Spleen (tissue), 13 donors: ENCODE measurements around the gene NFAT5. TPM values are rescaled to one million over a fixed set of nuclear protein-coding genes. Genes with fewer than 3 reads are reported as not detected.
"Not testable (repeated sequence)": the region's sequence is repeated elsewhere in the genome, so short reads cannot be mapped to it uniquely, and the experiment has no call there.

Source experiments
- DNase-seq: peaks from one replicate; pipeline ENCODE4 v3.0.0-alpha.2; 2020
- H3K27ac ChIP-seq, 8 donors: fragments of 200-600 bp; sonication (generic) in 7 of 8; 1 replicate in 4 of 8; 2 replicates in 4 of 8; pipeline versions ENCODE4 v1.5.0 to v1.8.0; 2016 to 2021; ENCODE audit warnings: inconsistent platforms in 4 of 8, mild to moderate bottlenecking in 4 of 8, moderate library complexity in 1 of 8
- H3K27me3 ChIP-seq, 7 donors: fragments of 200-600 bp; sonication (generic) in 6 of 7; replicated peaks in 1 of 7; 1 replicate in 4 of 7; 2 replicates in 3 of 7; pipeline versions ENCODE4 v1.5.0 to v1.8.0; 2016 to 2021; ENCODE audit warnings: inconsistent platforms in 3 of 7, mild to moderate bottlenecking in 1 of 7
- H3K36me3 ChIP-seq, 6 donors: fragments of 200-600 bp; sonication (generic) in 5 of 6; 1 replicate in 4 of 6; 2 replicates in 2 of 6; pipeline versions ENCODE4 v1.5.0 to v1.8.0; 2016 to 2021; ENCODE audit warnings: inconsistent platforms in 2 of 6
- H3K4me1 ChIP-seq, 6 donors: fragments of 200-600 bp; sonication (generic) in 5 of 6; 1 replicate in 3 of 6; 2 replicates in 3 of 6; pipeline versions ENCODE4 v1.5.0 to v1.8.0; 2016 to 2021; ENCODE audit warnings: inconsistent platforms in 3 of 6
- H3K4me3 ChIP-seq, 8 donors: fragments of 200-600 bp; sonication (generic) in 7 of 8; 1 replicate in 4 of 8; 2 replicates in 4 of 8; pipeline versions ENCODE4 v1.5.0 to v1.8.0; 2016 to 2021; ENCODE audit warnings: inconsistent platforms in 4 of 8, mild to moderate bottlenecking in 4 of 8, moderate library complexity in 2 of 8
- H3K9me3 ChIP-seq, 8 donors: fragments of 200-600 bp; sonication (generic) in 7 of 8; 1 replicate in 4 of 8; 2 replicates in 4 of 8; pipeline versions ENCODE4 v1.5.0 to v1.8.0; 2016 to 2021; ENCODE audit warnings: inconsistent platforms in 4 of 8
- POLR2A ChIP-seq, 3 donors: fragments of 450-650 bp; IDR thresholded peaks; one replicate each; pipeline ENCODE4 v1.5.1; 2017; ENCODE audit warnings: antibody characterized with exemption in 3 of 3, mild to moderate bottlenecking in 1 of 3
- POLR2AphosphoS5 ChIP-seq, 3 donors: sonication (generic); formaldehyde crosslinking; IDR thresholded peaks; one replicate each; pipeline ENCODE4 v1.5.1; 2017; ENCODE audit warnings: antibody characterized with exemption in 3 of 3
- WGBS, 5 donors: extraction: QIAGEN DNeasy Blood & Tissue Kit in 3 of 5; methylation state at CpG; one replicate each; pipeline versions ENCODE4 v1.1.5 to v1.1.7; 2013 to 2018; 5-methylcytosine and 5-hydroxymethylcytosine counted together
- intact Hi-C: fragments of 100-400 bp; cut with DNase I; formaldehyde crosslinking; loops from one replicate; pipeline ENCODE4 v1.15.0; 2023; ENCODE audit warnings: low total_unique reads
- long read RNA-seq, 2 donors: transcript quantifications; one replicate each; lab custom pipeline, GENCODE V29; 2026
- polyA plus RNA-seq, 3 donors: library from polyadenylated mRNA; stranded (reverse); fragments of 200-250 nt; gene quantifications; one replicate each; pipeline ENCODE4 v1.2.1, GENCODE V29; 2013
- total RNA-seq, 7 donors: library from RNA; depleted of rRNA in 3 of 7; stranded (reverse); fragments of >200 nt in 3 of 7; fragmentation: NEBNext Ultra II Directional in 4 of 7; extraction: Animal tissue kit (Norgen Biotek cat#: 25700) in 4 of 7; gene quantifications; one replicate each; pipeline versions ENCODE4 v1.1.0 to v1.2.1, GENCODE V29; 2016 to 2021
- TF ChIP-seq, protein P1 (sequence below), 11 experiments: fragments of 200-600 bp in 7 of 11; fragments of 450-650 bp in 4 of 11; sonication (generic) in 4 of 11; IDR thresholded peaks in 8 of 11; conservative IDR thresholded peaks in 3 of 11; 1 replicate in 7 of 11; 2 replicates in 4 of 11; pipeline versions ENCODE4 v1.4.0 to v1.8.0; 2016 to 2021; ENCODE audit warnings: antibody characterized with exemption in 11 of 11, inconsistent platforms in 4 of 11, mild to moderate bottlenecking in 1 of 11
- donor health status: healthy with polysubstance abuse.
- donor health status: DM: no; HTN: no; CAD: no; lungs with moderate emphysema.
- donor health status: DM: no; HTN: no; CAD: no.
- donor health status: Bipolar disorder and iron deficiency.
- donor health status: healthy.
- donor health status: DM: no; HTN: no; CAD: no.
- donor health status: DM: yes; HTN: yes; CAD: no.

Gene NFAT5, protein sequence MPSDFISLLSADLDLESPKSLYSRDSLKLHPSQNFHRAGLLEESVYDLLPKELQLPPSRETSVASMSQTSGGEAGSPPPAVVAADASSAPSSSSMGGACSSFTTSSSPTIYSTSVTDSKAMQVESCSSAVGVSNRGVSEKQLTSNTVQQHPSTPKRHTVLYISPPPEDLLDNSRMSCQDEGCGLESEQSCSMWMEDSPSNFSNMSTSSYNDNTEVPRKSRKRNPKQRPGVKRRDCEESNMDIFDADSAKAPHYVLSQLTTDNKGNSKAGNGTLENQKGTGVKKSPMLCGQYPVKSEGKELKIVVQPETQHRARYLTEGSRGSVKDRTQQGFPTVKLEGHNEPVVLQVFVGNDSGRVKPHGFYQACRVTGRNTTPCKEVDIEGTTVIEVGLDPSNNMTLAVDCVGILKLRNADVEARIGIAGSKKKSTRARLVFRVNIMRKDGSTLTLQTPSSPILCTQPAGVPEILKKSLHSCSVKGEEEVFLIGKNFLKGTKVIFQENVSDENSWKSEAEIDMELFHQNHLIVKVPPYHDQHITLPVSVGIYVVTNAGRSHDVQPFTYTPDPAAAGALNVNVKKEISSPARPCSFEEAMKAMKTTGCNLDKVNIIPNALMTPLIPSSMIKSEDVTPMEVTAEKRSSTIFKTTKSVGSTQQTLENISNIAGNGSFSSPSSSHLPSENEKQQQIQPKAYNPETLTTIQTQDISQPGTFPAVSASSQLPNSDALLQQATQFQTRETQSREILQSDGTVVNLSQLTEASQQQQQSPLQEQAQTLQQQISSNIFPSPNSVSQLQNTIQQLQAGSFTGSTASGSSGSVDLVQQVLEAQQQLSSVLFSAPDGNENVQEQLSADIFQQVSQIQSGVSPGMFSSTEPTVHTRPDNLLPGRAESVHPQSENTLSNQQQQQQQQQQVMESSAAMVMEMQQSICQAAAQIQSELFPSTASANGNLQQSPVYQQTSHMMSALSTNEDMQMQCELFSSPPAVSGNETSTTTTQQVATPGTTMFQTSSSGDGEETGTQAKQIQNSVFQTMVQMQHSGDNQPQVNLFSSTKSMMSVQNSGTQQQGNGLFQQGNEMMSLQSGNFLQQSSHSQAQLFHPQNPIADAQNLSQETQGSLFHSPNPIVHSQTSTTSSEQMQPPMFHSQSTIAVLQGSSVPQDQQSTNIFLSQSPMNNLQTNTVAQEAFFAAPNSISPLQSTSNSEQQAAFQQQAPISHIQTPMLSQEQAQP (N-terminal part only)
- total RNA-seq (10 to 100 TPM; 50.5 to 96.8 (median 60.9) TPM), polyA plus RNA-seq (1 to 10 TPM in 2 of 3 donors, under 1 TPM in 1; 0.79 to 4.8 (median 1.0) TPM)
- long read RNA-seq, donor 1, partial matches to known transcripts: 0 of 1 reads
- long read RNA-seq, donor 1, other reads (novel, unspliced or antisense): 0 of 1 reads
- long read RNA-seq, donor 2: 0 reads

DNA sequence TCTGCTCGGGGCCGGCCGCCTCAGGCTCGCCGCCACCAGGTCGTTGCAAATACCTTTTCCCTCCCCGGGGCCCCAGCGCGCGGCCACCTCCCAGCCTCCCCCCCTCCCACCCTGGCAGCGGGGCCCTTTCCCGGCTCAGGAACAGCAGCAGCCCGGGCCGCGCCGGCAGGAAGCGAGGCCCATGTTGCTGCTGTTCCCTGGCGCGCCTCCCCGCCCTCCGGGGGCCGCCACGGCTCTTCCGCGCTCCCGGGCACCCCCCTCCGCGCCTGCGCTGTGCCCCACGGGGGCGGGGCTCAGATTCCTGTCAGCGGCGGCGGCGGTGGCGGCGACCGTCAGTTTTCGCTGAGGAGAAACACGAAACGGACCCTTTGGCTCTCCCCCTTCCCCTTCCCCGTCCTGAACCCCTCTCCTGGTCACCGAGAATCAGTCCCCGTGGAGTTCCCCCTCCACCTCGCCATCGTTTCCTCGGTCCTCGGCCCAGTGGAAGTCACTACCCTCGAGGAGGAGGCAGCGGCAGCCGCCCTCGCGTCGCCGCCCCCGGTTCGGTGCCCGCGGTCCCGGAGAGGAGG lies at the start of gene NFAT5:
TSS of gene NFAT5 (plus strand) at position 296 of the 569 bp plus-strand sequence. CDS start 336 bp downstream, outside the sequence.
- intact Hi-C loops: loop anchor here (10.0 kb wide), 2 partner anchors 141 to 171 kb away; partner anchors contain the start of gene CYB5B
- H3K9me3 ChIP-seq: no peaks in the 10 kb centered on the region

DNA sequence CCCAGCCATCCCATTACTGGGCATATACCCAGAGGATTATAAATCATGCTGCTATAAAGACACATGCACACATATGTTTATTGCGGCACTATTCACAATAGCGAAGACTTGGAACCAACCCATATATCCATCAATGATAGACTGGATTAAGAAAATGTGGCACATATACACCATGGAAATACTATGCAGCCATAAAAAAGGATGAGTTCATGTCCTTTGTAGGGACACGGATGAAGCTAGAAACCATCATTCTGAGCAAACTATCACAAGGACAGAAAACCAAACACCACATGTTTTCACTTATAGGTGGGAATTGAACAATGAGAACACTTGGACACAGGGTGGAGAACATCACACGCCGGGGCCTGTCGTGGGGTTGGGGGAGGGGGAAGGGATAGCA lies 47.9 kb upstream of the NFAT5 start:
- intact Hi-C loops, H3K27ac ChIP-seq, H3K27me3 ChIP-seq, H3K4me1 ChIP-seq, H3K9me3 ChIP-seq, H3K4me3 ChIP-seq, DNase-seq, H3K36me3 ChIP-seq: not testable (repeated sequence)
- WGBS, 5 donors: 95 to 100% (median 98%) methylated on average over 5 to 6 of the region's 6 CpGs

More for the DNA sequence above, at the start of gene NFAT5:
- peaks cover 31 to 67% (median 58%) of the 10 kb centered on the region in 6 donors for H3K4me1 ChIP-seq
- no peaks in the 10 kb centered on the region for H3K36me3 ChIP-seq
- TF ChIP-seq, protein P1, sequence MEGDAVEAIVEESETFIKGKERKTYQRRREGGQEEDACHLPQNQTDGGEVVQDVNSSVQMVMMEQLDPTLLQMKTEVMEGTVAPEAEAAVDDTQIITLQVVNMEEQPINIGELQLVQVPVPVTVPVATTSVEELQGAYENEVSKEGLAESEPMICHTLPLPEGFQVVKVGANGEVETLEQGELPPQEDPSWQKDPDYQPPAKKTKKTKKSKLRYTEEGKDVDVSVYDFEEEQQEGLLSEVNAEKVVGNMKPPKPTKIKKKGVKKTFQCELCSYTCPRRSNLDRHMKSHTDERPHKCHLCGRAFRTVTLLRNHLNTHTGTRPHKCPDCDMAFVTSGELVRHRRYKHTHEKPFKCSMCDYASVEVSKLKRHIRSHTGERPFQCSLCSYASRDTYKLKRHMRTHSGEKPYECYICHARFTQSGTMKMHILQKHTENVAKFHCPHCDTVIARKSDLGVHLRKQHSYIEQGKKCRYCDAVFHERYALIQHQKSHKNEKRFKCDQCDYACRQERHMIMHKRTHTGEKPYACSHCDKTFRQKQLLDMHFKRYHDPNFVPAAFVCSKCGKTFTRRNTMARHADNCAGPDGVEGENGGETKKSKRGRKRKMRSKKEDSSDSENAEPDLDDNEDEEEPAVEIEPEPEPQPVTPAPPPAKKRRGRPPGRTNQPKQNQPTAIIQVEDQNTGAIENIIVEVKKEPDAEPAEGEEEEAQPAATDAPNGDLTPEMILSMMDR (IDR thresholded peaks at IDR 0.05 in 8 of 11, conservative IDR thresholded peaks at IDR 0.05 in 3 of 11): peak in 2 of 11 experiments; percentile 20 to 21
- TF ChIP-seq POLR2A (IDR thresholded peaks at IDR 0.05) (peak; percentile 41 to 99 (median 90)), POLR2AphosphoS5 (IDR thresholded peaks at IDR 0.05) (peak; percentile 96)
- H3K27me3 ChIP-seq: no peaks in the 10 kb centered on the region
- 0 to 1% (median 1%) methylated on average over 19 to 60 of the region's 60 CpGs for WGBS, 5 donors
- peak; percentile 97 for DNase-seq
- H3K4me3 ChIP-seq: peak within 1 kb of the TSS; percentile 59 to 92 (median 84)
- peak within 1 kb of the TSS; percentile 93 to 99 (median 98) for H3K27ac ChIP-seq

DNA sequence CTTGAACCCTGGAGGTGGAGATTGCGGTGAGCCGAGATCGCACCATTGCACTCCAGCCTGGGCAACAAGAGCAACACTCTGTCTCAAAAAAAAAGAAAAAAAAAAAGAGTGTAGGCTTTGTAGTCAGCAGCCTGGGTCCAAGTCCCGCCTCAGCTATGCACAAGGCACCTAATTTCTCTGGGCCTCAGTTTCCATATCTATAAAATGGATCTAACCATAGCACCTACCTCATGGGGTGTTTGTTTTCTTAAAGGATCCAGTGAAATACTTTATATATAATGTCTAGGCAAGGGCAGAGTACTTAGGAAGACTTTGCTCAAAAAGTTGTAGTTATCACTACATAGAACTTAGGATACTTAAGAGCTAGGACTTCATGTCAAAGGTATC lies 45.4 kb upstream of the NFAT5 start:
- Histone ChIP-seq H3K9me3 (peaks cover 0 to 3% (median 0%) of the 10 kb centered on the region in 8 donors), H3K4me1 (no peaks in the 10 kb centered on the region), H3K27ac (no peak overlapping the region), H3K36me3 (no peaks in the 10 kb centered on the region), H3K27me3 (no peaks in the 10 kb centered on the region), H3K4me3 (no peak overlapping the region)
- TF ChIP-seq POLR2AphosphoS5 (IDR thresholded peaks at IDR 0.05): no peak
- no peak for TF ChIP-seq POLR2A (IDR thresholded peaks at IDR 0.05)
- TF ChIP-seq, protein P1 (IDR thresholded peaks at IDR 0.05 in 8 of 11, conservative IDR thresholded peaks at IDR 0.05 in 3 of 11): no peak
- DNase-seq: no peak
- 94 to 100% (median 97%) methylated on average over 4 of the region's 4 CpGs for WGBS, 5 donors
- intact Hi-C loops: no loop called here
